ENCODE data around the gene TRPM4.
"Not testable (repeated sequence)": the region's sequence is repeated elsewhere in the genome, so short reads cannot be mapped to it uniquely, and the experiment has no call there.

Gene TRPM4

DNA sequence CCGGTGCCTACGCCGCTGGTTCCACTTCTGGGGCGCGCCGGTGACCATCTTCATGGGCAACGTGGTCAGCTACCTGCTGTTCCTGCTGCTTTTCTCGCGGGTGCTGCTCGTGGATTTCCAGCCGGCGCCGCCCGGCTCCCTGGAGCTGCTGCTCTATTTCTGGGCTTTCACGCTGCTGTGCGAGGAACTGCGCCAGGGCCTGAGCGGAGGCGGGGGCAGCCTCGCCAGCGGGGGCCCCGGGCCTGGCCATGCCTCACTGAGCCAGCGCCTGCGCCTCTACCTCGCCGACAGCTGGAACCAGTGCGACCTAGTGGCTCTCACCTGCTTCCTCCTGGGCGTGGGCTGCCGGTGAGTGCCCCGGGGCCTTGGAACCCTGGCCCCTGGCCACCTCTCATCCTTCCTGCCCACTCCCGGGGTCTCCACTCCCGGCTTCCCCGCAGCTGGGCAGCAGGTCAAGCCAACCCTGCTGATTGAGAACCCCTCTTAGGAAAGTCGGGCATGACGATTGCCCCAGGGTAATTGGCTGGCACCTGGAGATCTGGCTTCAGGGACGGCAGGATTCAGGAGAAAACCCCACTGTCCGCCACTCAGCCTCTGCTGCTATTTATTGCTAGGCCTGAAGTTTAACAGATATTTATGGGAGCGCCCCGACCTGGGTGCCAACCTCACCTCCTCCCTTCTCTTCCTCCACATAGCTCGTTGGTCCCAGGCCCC, 39.1 kb downstream of the TRPM4 start:
- DNase-seq: no peak

DNA sequence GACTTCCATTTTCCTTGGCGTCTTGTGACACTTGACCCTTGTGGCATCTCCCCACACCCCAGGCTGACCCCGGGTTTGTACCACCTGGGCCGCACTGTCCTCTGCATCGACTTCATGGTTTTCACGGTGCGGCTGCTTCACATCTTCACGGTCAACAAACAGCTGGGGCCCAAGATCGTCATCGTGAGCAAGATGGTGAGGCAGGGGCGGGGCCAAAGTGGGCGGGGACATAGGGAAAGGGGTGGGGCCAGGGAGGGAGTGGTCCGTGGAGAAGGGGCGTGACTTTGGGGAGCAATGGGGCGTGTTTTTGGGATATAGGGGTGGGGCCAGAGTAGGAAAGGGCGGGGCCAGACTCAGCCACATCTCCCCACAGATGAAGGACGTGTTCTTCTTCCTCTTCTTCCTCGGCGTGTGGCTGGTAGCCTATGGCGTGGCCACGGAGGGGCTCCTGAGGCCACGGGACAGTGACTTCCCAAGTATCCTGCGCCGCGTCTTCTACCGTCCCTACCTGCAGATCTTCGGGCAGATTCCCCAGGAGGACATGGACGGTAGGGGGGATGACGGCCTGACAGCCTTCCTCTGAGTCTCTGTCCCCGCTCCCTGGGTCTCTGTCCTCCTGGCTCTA, 42.8 kb downstream of the TRPM4 start:
- DNase-seq: no peak

DNA sequence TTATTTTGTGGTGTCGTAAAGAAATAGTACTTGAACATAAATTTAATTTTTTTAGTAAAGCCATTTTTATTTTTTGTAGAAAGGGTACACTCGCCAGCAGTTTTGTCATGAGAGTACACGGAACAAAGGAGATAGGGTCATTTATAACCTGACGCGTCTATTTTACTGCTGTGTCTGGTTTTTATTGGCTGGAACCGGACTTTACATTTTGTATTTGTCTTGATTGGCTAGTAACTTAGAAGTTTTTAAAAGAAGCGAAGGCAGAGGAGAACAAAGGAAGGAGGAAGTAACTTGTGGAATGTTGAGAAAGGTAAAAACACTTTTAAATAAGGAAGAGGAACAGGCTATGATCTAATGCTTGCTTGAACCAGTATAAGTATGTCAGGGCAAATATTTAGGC, 43.5 kb downstream of the TRPM4 start:
- DNase-seq: no peak

DNA sequence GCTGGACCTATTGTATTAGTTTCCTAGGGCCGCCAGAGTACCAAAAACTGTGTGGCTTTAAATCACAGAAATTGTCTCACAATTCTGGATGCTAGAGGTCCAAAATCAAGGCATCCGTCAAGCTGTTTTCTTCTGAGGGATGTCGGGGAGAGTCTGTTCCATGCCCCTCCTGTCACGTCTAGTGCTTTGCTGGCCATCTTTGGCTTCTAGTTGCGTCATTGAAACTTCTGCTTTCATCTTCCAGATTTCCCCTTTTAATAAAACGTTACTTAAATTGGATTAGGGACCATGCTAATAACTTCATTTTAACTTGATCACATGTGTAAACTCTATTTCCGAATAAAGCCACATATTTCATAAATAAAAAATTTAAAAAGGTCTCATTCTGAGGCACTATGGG, 47.5 kb downstream of the TRPM4 start:
- DNase-seq: peak in 1 of 2 donors; percentile 4

DNA sequence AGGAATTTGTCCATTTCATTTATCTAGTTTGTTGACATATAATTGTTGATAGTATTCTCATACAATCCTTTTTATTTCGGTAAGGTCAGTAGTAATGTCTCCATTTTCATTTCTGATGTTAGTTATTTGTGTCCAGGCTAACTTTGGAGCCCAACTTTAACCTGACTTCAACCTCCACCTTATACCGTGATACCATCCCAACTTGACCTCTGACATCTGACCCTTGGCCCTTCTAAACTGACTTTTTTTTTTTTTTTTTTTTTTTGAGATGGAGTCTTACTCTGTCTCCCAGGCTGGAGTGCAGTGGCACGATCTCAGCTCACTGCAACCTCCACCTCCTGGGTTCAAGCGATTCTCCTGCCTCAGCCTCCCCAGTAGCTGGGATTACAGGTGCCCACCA, 51.9 kb downstream of the TRPM4 start:
- not testable (repeated sequence) for DNase-seq

DNA sequence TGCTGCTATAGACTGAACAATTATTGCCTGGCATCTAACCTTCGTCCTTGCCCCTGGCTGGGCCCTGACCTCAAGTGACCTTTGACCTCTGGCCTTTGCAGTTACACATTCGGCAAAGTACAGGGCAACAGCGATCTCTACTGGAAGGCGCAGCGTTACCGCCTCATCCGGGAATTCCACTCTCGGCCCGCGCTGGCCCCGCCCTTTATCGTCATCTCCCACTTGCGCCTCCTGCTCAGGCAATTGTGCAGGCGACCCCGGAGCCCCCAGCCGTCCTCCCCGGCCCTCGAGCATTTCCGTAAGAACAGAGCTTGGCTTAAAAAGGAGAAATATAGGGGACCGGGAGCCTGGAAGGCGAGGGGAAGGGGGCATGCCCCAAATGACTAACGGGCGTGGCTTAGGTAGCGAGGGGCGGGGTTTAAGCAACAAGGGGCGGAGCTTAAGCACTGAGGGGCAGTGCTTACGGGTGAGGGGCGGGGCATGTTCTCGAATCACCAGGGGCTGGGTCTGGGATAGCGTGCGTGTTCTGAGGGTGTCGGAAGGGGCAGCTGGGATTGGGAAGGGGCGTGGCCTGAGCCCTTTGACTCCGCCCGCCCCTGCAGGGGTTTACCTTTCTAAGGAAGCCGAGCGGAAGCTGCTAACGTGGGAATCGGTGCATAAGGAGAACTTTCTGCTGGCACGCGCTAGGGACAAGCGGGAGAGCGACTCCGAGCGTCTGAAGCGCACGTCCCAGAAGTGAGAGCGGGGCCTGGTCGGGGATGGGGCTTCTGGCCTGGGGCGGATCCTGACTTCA, 52.7 kb downstream of the TRPM4 start:
- peak; percentile 39 to 43 for DNase-seq

DNA sequence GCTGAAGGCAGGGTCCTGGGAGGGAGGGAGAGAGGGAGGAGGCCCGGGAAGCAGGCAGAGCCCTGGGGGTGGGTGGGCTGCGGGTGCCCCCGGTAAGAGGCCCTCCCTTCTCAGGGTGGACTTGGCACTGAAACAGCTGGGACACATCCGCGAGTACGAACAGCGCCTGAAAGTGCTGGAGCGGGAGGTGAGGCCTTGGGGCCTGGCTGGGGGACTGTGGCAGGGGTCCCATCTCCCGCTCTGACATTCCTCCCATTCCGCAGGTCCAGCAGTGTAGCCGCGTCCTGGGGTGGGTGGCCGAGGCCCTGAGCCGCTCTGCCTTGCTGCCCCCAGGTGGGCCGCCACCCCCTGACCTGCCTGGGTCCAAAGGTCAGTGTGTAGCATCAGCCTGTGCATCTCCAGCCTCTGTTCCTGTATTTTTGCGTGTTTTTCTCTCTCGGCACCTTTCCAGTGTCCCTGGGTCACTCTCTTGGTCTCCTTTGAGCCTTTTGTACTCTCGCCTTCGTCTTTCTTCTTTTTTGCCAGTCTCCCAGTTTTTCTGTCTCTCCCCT, 53.4 kb downstream of the TRPM4 start:
- DNase-seq: no peak

DNA sequence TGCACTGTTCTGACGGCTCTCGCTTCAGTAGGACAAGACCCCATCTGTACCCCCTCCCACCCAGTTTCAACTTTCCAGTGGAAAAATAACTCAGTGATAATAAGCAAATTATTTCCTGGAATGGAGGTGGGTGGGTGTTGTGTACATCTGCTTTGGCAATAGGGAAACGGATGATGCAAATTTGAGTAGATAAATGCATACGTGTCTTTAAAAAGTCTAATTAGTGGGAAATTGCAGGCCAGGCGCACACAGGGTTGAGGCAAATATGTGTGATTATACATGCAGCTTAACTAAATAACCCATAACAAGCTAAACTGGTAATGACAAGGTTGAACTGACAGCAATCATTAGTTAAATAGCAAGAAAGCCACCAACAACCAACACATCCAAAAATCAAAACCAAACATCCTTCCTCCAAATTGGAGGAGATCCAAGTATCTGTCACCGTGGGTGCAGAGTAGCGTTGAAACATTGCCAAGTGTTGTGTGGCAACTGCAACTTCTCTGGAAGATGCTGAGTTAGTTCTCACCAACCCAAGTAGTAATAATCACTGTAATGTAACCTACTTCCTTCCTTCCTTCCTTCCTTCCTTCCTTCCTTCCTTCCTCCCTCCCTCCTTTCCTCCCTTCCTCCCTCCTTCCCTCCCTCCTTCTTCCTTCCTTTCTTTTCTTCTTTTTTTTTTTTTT, 54.6 kb downstream of the TRPM4 start:
- DNase-seq: no peak

DNA sequence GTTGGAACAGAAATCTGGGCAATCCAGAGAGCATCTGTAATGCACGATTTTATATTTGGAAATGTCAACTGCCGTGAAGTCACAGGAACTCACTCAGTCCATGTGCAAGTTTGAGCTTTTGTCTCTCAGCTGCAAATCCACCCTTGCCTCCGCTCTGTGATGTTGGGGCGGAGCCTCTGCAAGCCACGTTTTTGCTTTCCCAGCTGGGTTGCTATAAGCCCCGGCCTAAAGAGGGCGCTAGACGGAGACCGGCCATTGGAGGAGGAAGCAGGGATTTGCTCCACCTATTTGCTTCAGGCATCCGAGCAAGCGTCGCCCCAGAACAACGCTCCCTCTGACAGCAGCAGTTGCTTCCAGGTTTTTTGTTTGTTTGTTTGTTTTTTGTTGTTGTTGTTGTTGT, 56.2 kb downstream of the TRPM4 start:
- DNase-seq: no peak

DNA sequence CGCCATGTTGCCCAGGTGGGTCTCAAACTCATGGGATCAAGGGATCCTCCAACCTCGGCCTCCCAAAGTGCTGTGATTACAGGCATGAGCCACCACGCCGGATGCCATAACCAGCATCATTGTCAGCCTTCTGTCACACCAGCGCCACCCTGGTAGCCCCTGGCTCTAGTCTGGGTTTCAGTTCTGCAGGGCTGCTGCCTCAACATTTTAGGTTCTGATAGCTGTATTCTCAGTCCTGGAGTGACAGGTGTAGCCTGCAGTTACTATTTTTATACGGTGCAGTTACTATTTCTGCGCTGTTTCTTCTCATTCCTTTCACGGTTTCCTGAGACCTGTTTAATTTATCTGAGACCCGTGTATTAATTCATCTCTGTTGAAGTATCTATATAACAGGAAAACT, 57.1 kb downstream of the TRPM4 start:
- DNase-seq: no peak

DNA sequence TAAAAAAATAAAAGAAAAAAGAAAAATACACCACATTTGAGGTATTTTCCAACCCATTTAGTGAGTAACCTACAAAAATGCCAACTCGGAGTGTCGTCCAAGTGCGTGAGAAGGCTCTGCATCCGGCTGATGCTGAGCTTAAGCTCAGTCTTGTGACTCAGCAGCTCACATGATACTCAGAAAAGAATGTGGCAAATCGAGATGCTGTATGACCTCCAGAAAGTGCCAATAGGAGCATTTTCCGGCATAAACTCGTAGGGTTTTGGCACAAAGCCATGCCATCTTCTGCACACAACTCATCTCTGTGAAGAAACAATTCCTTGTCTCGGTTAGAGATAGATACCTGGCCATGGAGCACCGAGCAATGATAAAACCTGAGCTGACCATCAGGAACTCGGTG, 58.5 kb downstream of the TRPM4 start:
- no peak for DNase-seq

DNA sequence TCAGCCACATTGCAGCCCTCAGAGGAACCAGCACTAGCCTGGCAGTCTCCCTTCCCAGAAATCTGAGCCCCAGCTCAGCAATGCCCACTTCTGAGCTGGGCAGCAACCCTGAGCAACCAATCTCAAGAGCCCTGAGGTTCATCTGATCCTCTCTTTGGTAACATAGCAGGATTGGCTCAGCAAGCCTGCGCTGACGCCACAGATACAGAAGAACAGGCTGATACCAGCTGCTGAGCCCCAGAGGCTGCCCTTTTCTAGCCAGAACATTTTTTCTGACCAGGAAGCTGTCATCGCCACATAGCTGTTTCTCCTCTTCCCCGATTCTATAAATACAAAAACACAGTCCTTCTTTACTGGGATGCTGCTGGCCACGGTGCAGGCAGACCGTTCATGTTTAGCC, 59.8 kb downstream of the TRPM4 start:
- no peak for DNase-seq

DNA sequence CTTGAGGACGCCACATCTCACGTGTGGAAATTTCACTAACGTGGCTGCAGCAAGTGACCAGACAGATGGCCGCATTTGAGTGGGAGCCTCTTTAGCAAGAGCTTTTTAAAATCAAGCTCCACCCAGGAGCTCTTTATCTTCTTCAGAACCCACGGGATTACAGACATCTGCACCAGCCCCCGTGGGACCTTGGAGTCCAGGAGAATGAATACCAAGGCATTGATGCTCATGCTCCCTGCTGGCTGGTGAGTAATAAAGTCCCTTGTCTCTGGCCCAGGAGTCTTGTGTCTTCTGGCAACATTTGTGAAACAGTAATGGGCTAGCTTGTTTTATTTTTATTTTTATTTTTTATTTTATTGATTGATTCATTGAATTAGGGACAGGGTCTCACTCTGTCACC, 64.4 kb downstream of the TRPM4 start:
- no peak for DNase-seq

DNA sequence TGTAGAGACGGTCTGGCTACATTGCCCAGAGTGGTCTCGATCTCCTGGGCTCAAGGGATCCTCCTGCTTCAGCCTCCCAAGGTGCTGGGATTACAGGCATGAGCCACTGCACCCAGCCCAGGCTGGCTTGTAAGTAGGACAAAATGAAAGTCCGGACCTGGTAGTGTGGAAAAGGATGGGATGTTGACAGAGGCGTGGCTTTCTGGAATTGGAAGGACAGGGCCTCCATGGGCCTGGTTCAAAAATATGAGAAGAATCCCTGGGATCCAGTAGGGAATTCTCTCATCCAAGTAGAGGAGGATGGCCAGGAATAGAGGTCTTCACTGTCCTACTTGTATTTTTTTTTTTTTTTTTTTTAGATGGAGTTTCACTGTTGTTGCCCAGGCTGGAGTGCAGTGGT, 64.9 kb downstream of the TRPM4 start:
- DNase-seq: no peak

DNA sequence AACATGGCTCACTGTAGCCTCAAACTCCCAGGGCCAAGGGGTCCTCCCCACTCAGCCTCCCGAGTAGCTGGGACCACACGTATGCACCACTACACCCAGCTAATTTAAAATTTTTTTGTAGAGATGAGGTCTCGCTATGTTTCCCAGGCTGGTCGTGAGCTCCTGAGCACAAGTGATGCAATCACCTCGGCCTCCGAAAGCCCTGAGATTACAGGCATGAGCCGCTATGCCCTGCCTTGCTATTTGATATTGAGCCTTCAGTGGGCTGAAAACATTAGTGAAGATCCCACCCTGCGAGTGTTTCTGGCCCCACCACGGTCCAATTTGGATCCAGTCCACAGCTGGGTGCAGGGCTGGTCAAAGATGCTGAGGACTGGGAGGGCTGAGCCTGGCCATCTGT, 65.9 kb downstream of the TRPM4 start:
- no peak for DNase-seq

DNA sequence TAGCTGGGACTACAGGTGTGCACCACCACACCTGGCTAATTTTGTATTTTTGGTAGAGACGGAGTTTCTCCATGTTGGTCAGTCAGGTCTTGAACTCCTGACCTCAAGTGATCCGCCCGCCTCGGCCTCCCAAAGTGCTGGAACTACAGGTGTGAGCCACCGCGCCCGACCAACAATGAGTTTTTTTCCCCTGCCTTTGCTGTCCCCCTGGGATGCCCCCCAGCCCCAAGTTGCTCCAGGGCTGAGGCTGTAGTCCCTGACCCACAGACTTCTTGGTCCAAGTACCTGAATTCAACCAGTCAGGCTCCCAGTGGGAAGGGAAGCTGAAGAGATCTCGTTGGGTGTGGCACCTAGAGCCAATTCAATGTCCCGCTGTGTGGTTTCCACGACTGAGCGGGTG, 66.8 kb downstream of the TRPM4 start:
- DNase-seq: not testable (repeated sequence)

DNA sequence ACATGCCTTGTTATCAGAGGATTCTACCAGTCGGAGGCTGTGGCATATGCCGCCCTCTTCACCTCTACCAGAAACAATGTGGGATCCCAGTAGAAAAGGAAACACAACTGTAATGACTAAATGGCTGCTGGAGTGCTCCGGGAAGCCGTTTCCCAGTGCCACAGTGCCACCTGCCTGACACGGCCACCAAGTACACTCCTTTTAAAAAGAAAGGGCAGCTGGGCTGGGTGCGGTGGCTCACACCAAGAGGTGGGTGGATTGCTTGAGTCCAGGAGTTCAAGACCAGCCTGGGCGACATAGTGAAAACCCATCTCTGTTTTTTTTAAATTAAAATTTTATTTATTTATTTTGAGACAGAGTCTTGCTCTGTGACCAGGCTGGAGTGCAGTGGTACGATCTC, 67.3 kb downstream of the TRPM4 start:
- peak in 1 of 2 donors; percentile 26 for DNase-seq

DNA sequence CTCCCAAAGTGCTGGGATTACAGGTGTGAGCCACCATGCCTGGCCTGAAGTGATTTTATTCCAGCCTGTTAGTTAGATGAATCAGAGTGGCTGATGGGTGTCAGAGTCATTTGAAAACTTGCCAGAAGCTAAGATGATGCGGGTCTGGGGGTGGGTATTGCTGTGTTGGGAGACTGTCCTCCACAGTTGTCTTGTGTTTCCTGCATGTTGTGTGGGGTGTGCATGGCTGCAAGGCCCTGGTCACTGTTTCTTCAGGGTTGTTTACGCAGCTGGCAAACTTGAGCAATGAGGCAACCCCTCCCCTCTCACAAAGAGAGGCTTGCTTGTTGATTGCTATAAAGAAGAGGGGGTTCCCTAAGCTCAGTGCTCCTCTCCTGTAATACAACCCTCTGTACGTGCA, 71.8 kb downstream of the TRPM4 start:
- DNase-seq: no peak

DNA sequence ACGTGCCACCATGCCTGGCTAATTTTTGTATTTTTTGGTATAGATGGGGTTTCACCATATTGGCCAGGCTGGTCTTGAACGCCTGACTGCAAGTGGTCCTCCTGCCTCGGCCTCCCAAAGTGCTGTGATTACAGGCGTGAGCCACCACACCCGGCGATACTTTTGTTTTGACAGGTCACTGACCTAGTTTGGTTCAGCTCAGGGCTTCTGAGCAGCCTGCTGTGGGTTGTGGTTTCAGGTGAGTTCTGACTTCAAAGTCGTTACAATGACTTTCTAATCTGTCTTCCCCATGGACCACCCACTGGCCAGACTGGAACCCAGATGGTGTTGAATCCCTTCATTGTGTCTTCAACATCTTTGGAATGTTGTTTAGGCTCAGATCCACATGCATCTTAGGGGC, 73.8 kb downstream of the TRPM4 start:
- DNase-seq: peak; percentile 2 to 26

DNA sequence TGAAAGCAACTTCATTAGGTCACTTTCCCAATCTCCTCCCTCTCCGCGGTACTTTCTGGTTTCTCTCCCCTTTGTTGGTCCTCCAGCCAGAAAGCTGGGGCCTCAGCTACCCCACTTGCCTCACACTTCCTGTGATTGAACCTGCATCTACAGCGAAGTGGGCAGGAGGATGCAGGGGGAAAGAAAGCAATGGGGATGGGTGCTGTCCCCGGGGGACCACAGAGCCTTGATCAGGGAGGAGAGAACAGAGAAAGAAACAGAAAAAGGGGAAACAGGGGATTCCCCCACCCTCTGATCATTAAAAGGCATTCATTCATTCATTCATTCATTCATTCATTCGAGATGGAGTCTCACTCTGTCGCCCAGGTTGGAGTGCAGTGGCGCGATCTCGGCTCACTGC, 74.2 kb downstream of the TRPM4 start:
- no peak for DNase-seq

DNA sequence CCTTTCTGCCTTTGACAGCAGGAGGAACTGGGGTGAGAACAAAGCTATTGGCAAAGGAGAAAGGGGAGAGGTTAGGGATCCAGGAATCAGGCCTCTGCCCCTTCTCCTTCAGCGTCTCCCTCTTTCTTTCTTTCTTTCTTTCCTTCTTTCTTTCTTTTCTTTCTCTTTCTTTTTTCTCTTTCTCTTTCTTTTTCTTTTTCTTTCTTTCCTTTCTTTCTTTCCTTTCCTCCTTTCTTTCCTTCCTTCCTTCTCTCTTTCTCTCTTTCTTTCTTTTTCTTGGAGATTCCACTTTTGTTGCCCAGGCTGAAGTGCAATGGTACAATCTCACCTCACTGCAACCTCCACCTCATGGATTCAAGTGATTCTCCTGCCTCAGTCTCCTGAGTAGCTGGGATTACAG, 75.6 kb downstream of the TRPM4 start:
- no peak for DNase-seq

DNA sequence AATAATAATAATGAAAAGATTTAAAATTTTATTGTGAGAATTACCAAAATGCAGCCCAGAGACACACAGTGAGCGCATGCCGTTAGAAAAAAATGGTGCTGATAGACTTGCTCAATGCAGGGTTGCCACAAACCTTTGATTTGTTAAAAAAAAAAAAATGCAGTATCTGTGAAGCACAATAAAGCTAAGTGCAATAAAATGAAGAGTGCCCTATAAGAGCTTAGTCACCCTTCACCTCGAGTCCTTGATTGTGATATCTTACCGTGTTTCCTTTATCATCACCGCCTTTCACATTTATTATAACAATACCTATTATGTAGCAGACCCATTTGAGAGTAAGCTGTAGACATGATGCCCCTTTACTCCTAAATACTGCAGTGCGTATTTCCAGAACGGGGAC, 84.2 kb downstream of the TRPM4 start:
- DNase-seq: no peak

DNA sequence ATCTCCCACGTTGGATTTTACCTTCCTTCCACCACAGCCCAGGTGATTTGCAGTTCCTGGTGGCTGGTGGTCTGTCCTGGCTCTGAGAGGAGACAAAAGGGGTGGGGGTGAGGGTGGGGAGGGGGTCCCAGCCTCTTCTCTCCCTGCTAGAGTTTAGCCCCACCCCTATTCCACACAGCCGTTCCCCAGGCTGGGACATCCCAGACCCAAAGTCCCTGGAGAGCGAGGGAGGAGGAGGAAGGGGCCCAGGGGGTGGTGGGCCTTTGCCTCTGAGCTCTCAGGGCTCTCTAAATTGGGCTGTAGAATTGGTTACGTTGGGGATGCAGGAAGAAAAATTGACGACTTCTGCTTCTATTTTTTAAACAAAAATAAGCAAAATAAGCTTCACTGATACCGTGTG, 85.5 kb downstream of the TRPM4 start:
- DNase-seq: no peak

Measured in CD4-positive, alpha-beta T cell treated with Interleukin-1 beta for 1 hour (primary cell).